ENCODE data around the gene PHF5A. TPM values are rescaled to one million over a fixed set of nuclear protein-coding genes. Genes with fewer than 3 reads are reported as not detected.
A peak's percentile ranks its signal among the peaks of the same experiment; 100 is the strongest.

PHF5A gene
- total RNA-seq, 1 donor from 2014 or later = 22.0 TPM

DNA sequence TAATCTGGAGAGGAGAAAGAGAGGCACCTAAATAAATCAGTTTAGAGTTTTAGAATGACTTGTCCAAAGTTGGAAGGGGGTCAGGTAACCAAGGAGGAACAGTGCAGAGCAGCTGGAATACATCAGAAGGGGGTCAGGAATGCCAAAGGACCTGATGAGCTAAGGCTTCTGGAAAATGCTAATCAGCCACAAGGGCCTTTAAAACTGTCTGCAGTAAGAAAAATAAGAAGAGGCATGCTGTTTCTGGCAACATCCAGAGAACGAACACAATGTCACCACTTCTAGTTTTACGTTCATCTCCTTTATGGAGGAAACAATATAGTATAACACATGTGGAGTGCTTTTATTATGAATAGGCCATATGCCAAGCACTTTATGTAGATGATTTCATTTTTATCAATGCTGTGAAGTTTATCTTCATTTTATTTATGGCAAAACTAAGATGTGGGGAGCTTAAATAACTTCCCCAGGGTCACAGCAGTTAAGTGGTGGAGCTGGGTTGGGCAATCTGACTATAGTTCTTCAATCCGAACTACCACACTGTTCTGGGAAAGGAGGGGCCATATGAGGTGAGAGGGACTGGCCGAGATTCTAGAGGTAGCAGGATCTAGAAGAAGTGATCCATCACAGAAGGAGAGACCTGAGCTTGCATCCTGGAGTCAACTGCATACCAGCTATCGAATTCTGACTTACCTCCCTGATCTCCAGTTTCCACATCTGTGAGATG is 23.0 kb upstream of the PHF5A start:
- no peak for DNase-seq (ENCODE audit: low spot score)
- intact Hi-C loops (cut with DNase I) = no loop called here

DNA sequence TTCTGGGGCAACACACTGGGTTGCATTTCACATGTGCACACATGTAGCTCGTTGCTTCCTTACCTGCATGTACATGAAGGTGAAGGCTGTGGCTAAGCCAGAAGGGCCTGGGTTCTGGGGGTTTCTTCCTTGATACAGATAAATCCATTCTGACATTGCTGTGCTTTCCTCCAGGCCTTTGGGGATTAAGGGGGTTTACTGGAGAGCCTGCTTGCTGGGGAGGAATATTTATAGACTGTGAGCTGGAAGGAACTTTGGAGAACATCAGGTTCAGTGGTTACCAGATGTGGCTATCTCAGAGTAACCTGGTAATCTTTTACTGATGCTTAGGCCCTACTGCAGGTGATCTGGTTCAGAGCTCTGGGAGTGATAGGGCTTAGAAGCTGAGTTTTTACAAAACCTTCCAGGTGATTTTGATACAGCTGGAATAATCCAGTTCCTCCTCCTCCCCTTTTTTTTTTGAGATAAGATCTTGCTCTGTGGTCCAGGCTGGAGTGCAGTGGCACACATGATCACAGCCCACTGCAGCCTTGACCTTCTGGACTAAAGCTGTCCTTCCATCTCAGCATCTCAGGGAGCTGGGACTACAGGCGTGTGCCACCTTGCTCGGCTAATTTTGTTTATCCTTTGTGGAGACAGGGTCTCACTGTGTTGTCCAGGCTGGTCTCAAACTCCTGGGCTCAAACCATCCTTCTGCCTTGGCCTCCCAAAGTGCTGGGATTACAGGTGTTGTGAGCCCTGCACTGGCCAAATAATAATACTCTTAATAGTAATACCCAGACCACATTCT is 20.3 kb upstream of the PHF5A start:
- no peak for DNase-seq (ENCODE audit: low spot score)
- intact Hi-C loops (cut with DNase I) = no loop called here

DNA sequence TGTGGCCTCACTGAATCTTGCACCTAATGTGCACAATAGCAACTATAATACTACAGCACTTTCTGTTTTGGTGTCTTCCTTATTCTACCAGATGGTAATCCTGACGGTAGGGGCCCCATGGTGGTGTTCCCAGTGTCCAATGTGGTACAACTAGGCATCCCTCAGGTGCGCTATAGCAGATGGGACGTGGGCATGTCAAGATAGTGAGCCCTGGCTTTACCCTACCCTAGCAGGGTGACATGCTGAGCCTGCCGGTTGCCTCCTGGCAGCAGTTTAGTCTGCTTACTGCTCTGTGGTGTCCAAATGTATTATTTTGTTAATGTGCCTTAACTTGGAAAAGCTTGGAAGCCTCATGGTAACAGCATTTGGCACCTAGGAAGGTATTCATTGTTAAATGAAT is 19.6 kb upstream of the PHF5A start:
- DNase-seq (ENCODE audit: low spot score) = no peak
- intact Hi-C loops (cut with DNase I) = no loop called here

DNA sequence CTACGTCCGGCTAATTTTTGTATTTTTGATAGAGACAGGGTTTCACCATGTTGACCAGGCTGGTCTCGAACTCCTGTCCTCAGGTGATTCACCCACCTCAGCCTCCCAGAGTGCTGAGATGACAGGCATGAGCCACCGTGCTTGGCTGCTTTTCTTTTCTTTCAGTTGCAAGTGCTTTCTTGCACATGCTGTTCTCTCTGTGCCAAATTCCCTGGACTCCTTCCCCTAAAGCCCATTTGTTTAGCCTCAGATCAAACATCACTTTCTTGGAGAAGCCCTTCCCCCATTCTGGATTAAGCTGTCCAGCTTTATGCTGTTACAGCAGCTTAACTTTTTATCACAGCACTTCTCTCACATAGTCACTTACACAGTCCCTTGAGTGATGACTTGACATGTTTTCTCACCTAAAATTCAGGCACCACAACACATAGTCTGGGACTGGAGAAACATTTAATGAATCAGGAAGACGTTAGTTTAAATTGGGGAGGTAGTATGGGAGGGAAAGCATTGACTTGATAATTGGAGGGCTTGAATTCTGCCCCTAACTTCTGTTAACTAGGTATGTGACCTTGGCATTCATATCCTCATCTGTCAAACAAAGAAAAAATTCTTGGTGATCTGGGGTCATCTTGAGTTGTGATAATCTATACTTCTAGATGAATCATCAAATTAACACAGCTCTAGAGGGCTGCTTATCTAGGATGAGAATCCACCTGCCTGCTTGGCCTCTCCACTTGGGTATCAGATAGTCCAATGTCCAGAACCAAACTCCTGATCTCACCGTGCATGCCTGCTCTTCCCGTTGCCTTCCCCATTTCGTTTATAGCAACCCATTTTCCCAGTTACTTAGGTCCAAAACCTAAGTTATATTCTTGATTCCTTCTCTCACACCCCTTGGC is 18.8 kb upstream of the PHF5A start:
- DNase-seq (ENCODE audit: low spot score) = no peak
- intact Hi-C loops (cut with DNase I) = no loop called here

DNA sequence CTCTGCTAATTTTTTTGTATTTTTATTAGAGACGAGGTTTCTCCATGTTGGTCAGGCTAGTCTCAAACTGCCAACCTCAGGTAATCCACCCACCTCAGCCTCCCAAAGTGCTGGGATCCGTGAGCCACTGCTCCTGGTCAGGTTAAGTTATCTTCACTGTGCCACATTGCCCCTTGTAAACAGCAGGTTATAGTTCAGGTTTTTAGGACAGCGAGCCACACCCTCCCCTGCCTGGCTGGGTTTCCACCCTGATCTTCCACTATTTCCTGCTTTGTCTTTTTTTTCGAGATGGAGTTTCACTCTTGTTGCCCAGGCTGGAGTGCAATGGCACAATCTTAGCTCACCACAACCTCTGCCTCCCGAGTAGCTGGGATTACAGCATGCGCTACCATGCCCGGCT is 16.5 kb upstream of the PHF5A start:
- intact Hi-C loops (cut with DNase I) = no loop called here
- no peak for DNase-seq (ENCODE audit: low spot score)

DNA sequence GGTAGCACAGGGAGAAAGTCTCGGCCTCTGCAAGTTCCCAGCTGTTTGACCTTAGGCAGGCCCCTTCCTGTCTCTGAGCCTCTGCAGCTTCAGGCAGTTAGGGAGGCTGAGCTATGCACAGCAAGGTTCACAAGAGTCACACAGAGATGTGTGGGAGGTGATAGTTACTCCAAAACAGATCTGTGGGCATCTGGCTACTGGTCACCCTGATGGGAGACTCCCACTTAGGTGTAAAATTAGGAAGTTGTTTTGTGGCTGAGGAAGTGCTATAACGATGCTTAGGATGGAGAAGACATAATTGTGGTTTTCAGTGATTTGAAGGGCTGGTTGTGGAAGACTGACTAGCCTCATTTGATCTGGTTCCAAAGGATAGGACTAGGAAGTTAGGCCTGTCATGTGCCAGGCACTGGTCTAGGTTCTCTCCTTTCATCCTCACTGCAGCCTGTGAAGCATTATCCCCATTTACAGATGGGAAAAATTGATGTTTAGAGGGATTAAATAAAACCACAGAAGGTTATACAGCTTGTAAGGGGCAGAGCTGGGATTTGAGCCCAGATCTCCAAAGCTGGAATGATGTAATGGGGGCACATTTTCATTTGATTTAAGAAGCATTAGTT is 13.9 kb upstream of the PHF5A start:
- intact Hi-C loops (cut with DNase I) = no loop called here
- no peak for DNase-seq (ENCODE audit: low spot score)

DNA sequence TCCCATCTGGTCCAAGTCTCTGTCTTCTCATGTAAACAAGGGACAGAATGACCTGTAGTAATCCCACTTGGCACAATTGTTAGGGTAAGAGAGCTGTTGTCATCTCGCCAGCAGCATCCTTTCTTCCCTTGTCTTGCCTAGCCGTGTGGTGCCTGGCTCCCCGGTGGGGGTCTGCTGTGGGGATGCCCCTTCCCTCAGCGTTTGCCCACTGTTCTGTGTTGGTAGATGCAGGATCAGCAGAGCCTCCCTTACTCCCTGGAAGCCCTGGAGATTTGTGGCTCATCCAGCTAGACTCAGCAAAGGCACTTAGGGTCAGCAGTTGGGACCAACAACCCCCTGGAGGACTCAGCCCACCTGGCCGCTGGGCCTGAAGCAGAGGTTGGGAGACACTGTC is 13.4 kb upstream of the PHF5A start:
- DNase-seq (ENCODE audit: low spot score) = no peak
- intact Hi-C loops (cut with DNase I) = no loop called here

DNA sequence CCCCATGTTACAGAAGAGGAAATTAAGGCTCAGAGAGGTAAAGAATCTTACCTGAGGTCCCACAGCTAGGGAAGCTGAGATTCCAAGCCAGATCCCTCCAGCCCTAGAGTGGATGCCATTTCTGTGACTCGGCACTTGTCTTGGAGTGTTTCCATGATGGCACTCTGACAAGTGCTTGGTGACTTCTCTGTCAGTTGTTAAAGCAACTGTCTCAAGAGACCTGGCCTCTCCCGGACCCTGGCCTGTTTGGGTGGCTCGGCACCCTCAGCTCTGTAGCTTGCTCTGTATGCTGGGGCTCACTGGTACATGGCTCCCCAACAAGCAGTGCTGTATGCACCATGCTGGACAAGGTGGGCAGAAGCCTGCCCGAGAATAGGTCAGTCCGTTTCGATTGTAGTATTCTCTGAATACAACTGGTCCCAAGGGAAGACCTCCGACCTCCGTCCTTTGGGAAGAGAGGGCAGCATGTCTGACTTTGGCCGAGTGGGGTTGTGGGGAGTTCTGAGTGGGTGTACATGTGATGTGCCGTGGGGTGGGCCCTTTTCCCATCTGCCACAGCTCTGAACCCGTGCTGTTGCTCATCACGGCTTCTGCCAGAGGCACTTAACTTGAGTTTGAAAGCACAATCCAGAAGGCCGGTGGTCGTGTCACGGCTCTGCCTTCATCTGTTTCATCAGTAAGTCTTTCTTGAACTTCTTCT is 12.8 kb upstream of the PHF5A start:
- DNase-seq (ENCODE audit: low spot score) = peak; percentile 78
- intact Hi-C loops (cut with DNase I) = no loop called here

DNA sequence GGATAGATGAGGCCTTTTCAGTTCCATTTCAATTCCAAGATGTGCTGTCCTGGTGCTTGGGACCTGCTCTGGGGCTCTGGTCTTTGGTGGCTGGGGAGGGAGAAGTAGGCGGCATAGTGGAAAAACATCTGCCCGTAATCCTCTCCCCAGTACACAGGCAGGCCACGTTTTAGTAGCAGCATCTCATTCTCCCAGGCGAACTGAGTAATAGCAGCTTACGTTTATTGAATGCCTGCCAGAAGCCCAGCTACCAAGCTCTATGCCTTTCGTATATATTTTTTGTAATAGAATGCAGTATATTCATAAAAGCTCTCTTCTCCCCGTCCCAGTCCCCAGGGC is 11.9 kb upstream of the PHF5A start:
- intact Hi-C loops (cut with DNase I) = no loop called here

DNA sequence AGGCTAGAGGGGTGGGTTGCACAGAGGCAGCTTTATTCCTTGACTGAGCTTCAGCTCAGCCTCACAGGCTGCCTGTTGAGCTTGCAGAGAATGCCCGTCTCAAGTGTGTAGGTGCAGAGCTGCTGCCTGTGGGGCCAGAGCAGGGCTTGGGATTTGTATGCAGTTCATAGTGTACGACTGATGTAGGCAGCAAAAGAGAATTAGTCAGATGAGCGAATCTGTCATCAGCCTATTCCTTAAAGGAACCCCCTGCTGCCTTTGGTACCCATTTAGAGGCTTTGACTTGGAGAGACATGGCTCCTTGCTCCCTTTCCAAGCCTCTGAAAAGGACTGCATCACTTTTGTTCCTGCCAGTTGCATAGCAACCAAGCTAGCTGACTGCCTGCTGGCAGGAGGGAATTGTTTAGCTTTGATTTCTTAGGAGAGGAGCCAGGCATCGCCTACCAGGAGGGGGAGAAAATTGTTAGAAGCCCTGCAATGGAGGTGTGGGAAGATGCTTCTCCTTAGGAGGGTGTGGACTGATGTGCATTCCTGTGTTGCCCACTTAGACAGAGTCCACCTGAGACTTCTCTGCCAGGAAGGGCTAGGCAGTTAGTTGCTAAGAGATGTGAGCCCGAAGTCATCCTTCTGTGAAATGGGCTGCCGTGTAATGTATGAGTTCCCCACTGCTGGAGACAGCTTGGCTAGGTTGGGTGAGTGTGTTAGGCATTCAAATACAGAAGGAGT is 11.3 kb upstream of the PHF5A start:
- no peak for DNase-seq (ENCODE audit: low spot score)
- intact Hi-C loops (cut with DNase I) = no loop called here

More for the DNA sequence above, 11.9 kb upstream of the PHF5A start:
- DNase-seq (ENCODE audit: low spot score) = no peak

DNA sequence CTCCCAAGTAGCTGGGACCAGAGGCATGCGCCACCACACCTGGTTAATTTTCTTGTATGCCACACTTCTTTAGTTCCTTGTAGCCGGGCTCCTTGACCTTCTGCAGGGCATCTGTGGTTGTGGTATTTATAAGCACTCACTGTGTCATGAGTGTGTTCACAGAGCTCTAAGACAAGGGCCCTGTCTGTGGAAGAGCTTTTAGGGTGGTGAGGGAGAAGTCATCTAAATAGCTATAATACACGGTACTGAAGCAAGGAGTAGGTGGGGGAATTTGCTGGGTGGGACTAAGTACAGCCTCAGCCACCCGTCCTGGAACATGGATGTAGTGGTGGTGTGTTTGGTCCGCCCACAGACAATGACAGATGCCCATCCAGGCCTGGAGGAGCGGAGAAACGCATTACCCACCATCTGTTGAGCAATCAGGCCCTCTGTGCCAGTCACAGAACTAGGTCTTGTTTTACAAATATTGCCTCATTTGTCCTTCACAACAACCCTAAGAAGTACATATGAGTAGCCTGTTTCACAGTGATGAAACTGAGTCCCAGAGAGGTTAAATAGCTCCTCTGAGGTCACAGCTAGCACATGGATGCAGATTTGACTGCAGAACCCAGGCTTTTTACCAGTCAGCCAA is 10.5 kb upstream of the PHF5A start:
- no peak for DNase-seq (ENCODE audit: low spot score)
- intact Hi-C loops (cut with DNase I) = no loop called here

DNA sequence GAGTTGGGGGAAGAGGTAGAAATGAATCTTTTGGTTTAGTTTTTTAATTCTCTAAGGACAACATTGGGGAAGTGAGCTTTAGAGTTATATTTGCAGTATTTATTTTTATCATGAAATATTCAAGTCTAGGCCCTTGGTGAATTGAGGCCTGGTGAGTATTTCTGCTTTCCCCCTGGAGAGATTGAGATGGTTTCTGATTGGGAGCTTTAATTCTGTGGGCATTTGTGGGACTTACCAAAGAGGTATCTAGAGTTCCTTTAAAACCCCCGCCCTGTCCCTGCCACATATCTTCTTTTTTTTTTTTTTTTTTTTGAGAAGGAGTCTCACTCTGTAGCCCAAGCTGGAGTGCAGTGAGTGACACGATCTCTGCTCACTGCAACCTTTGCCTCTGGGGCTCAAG is 10.0 kb upstream of the PHF5A start:
- intact Hi-C loops (cut with DNase I) = no loop called here
- no peak for DNase-seq (ENCODE audit: low spot score)

DNA sequence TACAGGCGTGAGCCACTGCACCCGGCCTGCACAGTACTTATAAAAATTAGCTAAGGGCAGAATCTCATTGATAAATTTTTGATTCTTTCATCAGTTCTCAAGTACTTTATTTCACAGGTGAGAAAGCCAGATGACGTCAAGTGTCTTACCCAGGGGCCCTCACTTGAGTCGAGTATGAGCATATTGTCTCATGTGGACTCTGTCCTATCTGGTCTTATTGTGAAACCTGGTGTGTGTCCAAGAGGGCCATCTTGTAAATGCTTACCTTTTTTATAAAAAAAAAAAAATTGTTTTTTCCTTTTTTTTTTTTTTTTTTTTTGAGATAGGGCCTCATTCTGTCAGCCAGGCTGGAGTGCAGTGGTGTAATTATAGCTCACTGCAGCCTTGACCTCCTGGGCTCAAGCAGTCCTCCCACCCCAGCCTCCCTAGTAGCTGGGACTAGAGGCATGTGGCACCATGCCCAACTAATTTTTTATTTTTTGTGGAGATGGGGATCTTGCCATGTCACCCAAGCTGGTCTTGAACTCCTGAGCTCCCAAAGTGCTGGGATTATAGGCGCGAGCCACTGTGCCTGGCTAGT is 6.5 kb upstream of the PHF5A start:
- no peak for DNase-seq (ENCODE audit: low spot score)
- intact Hi-C loops (cut with DNase I) = no loop called here

DNA sequence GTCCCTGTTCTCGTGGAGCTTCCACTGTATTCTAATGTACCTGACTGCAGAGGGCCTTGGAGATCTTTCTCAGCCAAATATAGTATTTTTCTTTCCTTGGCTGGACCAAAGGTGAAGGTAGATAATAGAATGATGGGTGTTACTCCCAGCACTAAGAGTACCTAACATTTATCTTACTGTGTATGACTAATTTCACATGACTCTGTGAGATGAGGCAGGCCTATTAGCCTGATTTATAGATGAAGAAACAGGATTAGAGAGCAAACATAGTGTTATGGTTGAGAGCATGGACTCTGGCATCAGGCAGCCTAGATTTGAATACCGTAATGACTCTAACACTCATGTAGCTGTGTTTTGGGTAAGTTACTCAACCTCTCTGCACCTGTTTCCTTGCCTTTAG is 3.1 kb upstream of the PHF5A start:
- DNase-seq (ENCODE audit: low spot score) = no peak
- intact Hi-C loops (cut with DNase I) = no loop called here

DNA sequence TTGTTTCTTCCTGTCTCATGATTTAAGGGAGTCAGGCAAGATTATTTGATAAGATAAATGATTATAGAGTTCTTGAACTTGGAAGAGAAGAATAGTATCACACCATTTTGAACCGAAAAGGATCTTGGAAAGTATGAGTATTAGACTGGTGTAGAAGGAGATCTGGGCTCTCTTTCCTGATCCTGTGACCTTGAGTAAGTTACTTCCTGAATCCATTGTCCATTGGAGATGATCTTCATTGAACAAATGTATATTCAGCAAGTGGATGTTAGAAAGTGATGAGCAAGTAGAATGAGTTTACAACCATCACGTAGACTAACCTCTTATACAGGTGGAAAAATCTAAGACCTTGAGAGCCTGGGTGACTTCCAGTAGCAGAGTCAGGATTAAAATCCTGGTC is 2.4 kb upstream of the PHF5A start:
- no peak for DNase-seq (ENCODE audit: low spot score)
- intact Hi-C loops (cut with DNase I) = no loop called here

DNA sequence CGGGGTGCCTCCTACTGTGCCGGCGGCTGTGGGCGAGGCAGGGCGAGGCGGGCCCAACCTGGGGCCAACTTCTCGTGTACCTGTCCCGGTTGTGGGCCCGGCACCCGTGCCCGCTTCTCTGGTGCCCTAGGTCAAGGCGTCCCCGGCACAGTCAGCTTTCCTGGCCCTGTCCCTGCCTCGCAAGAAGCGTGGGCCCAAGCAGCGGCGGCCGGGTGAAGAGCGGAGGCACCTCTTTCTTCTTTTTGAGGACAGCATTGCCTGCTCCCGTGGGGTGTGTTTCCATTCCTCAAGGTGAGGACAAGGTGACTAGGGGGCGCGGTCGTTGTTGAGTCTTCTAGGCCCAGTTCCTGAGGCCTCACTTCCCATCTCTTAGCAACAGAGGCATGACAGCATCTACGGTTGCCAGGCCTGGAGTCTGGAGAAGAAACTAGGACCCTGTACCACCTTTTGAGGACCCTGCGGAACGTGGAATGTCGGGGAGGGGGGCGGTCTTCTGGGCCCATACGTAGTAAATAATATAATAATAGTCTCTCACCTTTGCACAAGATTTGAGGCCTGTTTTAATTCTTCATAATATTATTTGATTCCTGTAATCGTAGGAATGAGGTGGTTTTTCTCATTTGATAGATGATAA is 843 bp upstream of the PHF5A start:
- DNase-seq (ENCODE audit: low spot score) = peak; percentile 77
- intact Hi-C loops (cut with DNase I) = loop anchor here (1.0 to 5.0 kb wide), 2 partner anchors 21 to 48 kb away; no protein-coding TSS in a partner anchor

DNA sequence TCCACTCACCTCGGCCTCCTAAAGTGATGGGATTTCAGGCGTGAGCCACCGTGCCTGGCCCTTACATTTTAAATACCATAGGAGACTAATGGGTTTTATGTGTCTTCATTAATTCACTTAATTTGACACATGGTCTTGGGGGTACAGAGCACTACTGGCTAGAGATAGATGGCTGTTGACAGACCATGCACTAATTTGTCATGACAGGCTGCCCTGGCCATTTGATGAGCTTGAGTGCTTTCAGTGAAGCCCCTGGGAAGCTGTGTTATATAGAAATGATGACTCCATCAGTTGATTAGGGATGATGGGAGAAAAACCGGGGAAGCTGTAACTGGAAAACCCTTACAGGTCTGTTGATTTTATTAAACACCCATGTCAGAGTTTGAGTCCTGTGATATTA is 6.6 kb downstream of the PHF5A start:
- DNase-seq (ENCODE audit: low spot score) = no peak
- intact Hi-C loops (cut with DNase I) = no loop called here

Data from cardiac septum (tissue), 1 donor.